GM19397 (cell line): Measurements from ENCODE around the gene NBPF11.
"Not testable (repeated sequence)": the region's sequence is repeated elsewhere in the genome, so short reads cannot be mapped to it uniquely, and the experiment has no call there.

ENCODE experiments used
- ATAC-seq: cut with Tn5 transposase; IDR thresholded peaks from one replicate; pipeline ENCODE4 v1.9.1; 2021; ENCODE audit warnings: mild to moderate bottlenecking, moderate library complexity; ENCODE audit not compliant: unreplicated experiment

The NBPF11 gene

GRCh38 chr1:148150014-148150413 is 2.1 kb downstream of the NBPF11 start:
- ATAC-seq: not testable (repeated sequence)

GRCh38 chr1:148149050-148149815 is 2.8 kb downstream of the NBPF11 start:
- ATAC-seq: not testable (repeated sequence)

- ATAC-seq: not testable (repeated sequence)
Measured at GRCh38 chr1:148147052-148147838, 4.8 kb downstream of the NBPF11 start.

- ATAC-seq: not testable (repeated sequence)
Measured at GRCh38 chr1:148146191-148146997, 5.7 kb downstream of the NBPF11 start.

- not testable (repeated sequence) for ATAC-seq
Measured at GRCh38 chr1:148143223-148143622, 8.9 kb downstream of the NBPF11 start.

- ATAC-seq: not testable (repeated sequence)
Measured at GRCh38 chr1:148141936-148142335, 10.1 kb downstream of the NBPF11 start.

- not testable (repeated sequence) for ATAC-seq
Measured at GRCh38 chr1:148138606-148139005, 13.5 kb downstream of the NBPF11 start.

- not testable (repeated sequence) for ATAC-seq
Measured at GRCh38 chr1:148122341-148122740, 29.7 kb downstream of the NBPF11 start.

GRCh38 chr1:148120395-148120794 is 31.7 kb downstream of the NBPF11 start:
- ATAC-seq: not testable (repeated sequence)

GRCh38 chr1:148095732-148096131 is 56.3 kb downstream of the NBPF11 start:
- ATAC-seq: not testable (repeated sequence)

- ATAC-seq: not testable (repeated sequence)
Measured at GRCh38 chr1:148086196-148086595, 65.9 kb downstream of the NBPF11 start.

- ATAC-seq: not testable (repeated sequence)
Measured at GRCh38 chr1:148081205-148081604, 70.9 kb downstream of the NBPF11 start.

GRCh38 chr1:148078632-148079519 is 73.2 kb downstream of the NBPF11 start:
- ATAC-seq: not testable (repeated sequence)

- ATAC-seq: not testable (repeated sequence)
Measured at GRCh38 chr1:148078090-148078489, 74.0 kb downstream of the NBPF11 start.

- not testable (repeated sequence) for ATAC-seq
Measured at GRCh38 chr1:148077458-148077857, 74.6 kb downstream of the NBPF11 start.

- not testable (repeated sequence) for ATAC-seq
Measured at GRCh38 chr1:148073392-148073791, 78.7 kb downstream of the NBPF11 start.

GRCh38 chr1:148068606-148069005 is 83.5 kb downstream of the NBPF11 start:
- not testable (repeated sequence) for ATAC-seq

GRCh38 chr1:148068201-148068600 is 83.9 kb downstream of the NBPF11 start:
- ATAC-seq: not testable (repeated sequence)

- not testable (repeated sequence) for ATAC-seq
Measured at GRCh38 chr1:148060294-148060701, 91.8 kb downstream of the NBPF11 start.

GRCh38 chr1:148057384-148057783 is 94.7 kb downstream of the NBPF11 start:
- not testable (repeated sequence) for ATAC-seq
